ENCODE data around the gene NEURL1. TPM values are rescaled to one million over a fixed set of nuclear protein-coding genes. Genes with fewer than 3 reads are reported as not detected.

The NEURL1 gene
- polyA plus RNA-seq, 2 donors: 0.10 to 0.11 TPM

DNA sequence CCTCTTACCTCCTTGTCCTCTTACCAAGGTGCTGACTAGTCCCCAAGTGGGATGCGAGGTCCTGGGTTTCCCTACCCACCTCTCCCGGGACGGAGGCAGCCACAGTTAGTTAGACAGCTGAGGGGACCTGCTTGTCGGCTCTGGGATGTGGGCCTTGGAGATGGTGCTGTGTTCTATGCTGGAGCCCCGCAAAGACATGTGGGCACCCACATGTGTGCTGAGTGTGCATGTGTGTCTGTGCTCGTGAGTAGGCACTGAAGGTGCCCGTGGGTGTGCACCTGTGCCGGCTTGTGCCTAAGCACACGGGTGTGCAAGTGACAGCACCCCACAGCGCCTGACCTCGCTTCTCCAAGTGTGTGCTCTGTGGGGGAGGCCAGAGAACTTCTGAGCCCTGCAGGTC lies 62.2 kb downstream of the NEURL1 start:
- peaks cover 0 to 8% of the 10 kb centered on the region in 2 donors for H3K4me1 ChIP-seq (ENCODE audit: control insufficient read depth in 2 of 2, insufficient read depth in 2 of 2, low read length in 1 of 2)
- H3K27ac ChIP-seq (ENCODE audit: low read depth in 2 of 2, low read length in 1 of 2): no peak overlapping the region
- no peak overlapping the region for H3K4me3 ChIP-seq (ENCODE audit: low read depth in 1 of 2, low read length in 2 of 2)
- 54 to 55% methylated on average over 11 of the region's 11 CpGs for WGBS, 2 donors
- no peaks in the 10 kb centered on the region for H3K9me3 ChIP-seq (ENCODE audit: control insufficient read depth in 2 of 2, insufficient read depth in 1 of 2, low read depth in 1 of 2, low read length in 1 of 2)
- no peaks in the 10 kb centered on the region for H3K27me3 ChIP-seq (ENCODE audit: control insufficient read depth in 1 of 2, insufficient read depth in 2 of 2, low read length in 2 of 2)
- no peaks in the 10 kb centered on the region for H3K36me3 ChIP-seq (ENCODE audit: control insufficient read depth in 2 of 2, insufficient read depth in 2 of 2, low read length in 1 of 2)

DNA sequence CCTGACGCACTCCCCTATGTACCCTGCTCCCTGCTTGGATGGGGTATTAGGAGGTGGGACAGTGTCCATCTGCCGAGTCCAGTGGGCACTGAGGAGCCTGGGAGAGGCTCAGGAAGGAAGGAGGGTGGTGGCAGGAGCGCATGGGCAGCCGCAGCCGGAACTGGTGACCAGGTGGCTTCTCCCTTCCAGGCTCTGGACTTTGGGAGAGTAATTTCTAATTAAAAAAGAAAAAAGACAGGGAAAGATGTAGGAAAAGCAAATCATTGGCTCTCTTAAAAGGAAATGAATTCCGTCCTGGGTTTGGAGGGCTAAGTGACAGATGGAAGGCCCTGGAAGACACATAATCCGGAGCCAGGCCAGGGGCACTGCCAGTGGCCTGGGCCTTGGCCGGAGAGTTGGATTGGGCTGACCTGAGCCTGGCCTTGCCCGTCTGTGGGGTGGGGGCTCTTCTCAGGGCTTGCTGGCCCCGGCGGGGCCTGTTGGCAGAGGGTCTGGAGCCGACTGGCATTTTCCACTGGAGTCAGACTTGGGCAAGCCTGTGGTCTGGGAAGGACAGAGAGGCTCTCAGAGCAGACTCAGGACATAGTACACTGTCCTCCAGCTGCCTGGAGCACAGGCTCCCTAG lies 63.0 kb downstream of the NEURL1 start:
- H3K4me1 ChIP-seq (ENCODE audit: control insufficient read depth in 2 of 2, insufficient read depth in 2 of 2, low read length in 1 of 2): peaks cover 0 to 8% of the 10 kb centered on the region in 2 donors
- WGBS, 2 donors: 81 to 83% methylated on average over 12 of the region's 12 CpGs
- H3K27me3 ChIP-seq (ENCODE audit: control insufficient read depth in 1 of 2, insufficient read depth in 2 of 2, low read length in 2 of 2): no peaks in the 10 kb centered on the region
- no peak overlapping the region for H3K27ac ChIP-seq (ENCODE audit: low read depth in 2 of 2, low read length in 1 of 2)
- H3K4me3 ChIP-seq (ENCODE audit: low read depth in 1 of 2, low read length in 2 of 2): no peak overlapping the region
- H3K36me3 ChIP-seq (ENCODE audit: control insufficient read depth in 2 of 2, insufficient read depth in 2 of 2, low read length in 1 of 2): no peaks in the 10 kb centered on the region
- no peaks in the 10 kb centered on the region for H3K9me3 ChIP-seq (ENCODE audit: control insufficient read depth in 2 of 2, insufficient read depth in 1 of 2, low read depth in 1 of 2, low read length in 1 of 2)

DNA sequence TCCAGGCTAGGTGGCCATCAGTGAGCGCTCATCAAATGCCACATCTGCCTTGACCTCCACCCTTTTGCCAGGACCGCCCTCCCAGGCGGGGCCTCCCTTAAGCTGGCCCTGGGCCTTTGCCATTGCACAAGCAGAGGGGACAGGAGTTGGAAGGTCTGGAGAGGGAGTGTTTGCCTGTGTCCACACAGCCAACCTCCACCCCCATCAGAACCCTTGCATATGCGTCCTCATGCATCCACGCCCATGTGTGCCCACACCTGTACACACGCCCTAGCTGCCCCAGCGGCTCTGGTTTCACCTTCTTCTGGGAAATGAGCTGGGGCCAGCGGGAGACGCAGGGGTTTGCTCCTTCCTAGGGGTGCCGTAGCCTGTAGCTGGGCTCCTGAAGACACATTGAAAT lies 64.0 kb downstream of the NEURL1 start:
- H3K36me3 ChIP-seq (ENCODE audit: control insufficient read depth in 2 of 2, insufficient read depth in 2 of 2, low read length in 1 of 2): no peaks in the 10 kb centered on the region
- H3K9me3 ChIP-seq (ENCODE audit: control insufficient read depth in 2 of 2, insufficient read depth in 1 of 2, low read depth in 1 of 2, low read length in 1 of 2): no peaks in the 10 kb centered on the region
- 85 to 95% methylated on average over 10 of the region's 10 CpGs for WGBS, 2 donors
- H3K27me3 ChIP-seq (ENCODE audit: control insufficient read depth in 1 of 2, insufficient read depth in 2 of 2, low read length in 2 of 2): no peaks in the 10 kb centered on the region
- H3K4me3 ChIP-seq (ENCODE audit: low read depth in 1 of 2, low read length in 2 of 2): no peak overlapping the region
- no peak overlapping the region for H3K27ac ChIP-seq (ENCODE audit: low read depth in 2 of 2, low read length in 1 of 2)
- H3K4me1 ChIP-seq (ENCODE audit: control insufficient read depth in 2 of 2, insufficient read depth in 2 of 2, low read length in 1 of 2): peaks cover 0 to 8% of the 10 kb centered on the region in 2 donors

DNA sequence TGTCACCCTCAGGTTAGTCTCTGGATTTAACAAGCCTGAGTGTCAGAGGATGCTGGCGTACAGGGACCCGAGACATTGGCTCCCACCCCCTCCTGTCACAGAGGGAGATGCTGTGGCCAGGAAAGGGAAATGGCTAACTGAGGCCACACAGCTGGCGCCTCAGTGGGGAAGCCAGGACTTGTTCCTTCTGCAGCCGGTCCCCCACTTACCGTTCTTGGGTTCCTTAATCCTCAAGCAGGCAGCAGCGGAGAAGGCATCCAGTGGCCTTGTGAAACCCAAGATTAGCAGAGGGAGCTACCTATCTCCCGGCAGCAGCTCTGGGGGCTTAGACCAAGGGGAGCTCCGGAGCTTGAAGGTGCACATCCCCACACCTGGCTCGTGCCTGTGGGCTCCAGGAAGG lies 65.4 kb downstream of the NEURL1 start:
- Histone ChIP-seq H3K27me3 (ENCODE audit: control insufficient read depth in 1 of 2, insufficient read depth in 2 of 2, low read length in 2 of 2) (no peaks in the 10 kb centered on the region), H3K4me3 (ENCODE audit: low read depth in 1 of 2, low read length in 2 of 2) (no peak overlapping the region), H3K4me1 (ENCODE audit: control insufficient read depth in 2 of 2, insufficient read depth in 2 of 2, low read length in 1 of 2) (peaks cover 0 to 8% of the 10 kb centered on the region in 2 donors), H3K36me3 (ENCODE audit: control insufficient read depth in 2 of 2, insufficient read depth in 2 of 2, low read length in 1 of 2) (no peaks in the 10 kb centered on the region), H3K9me3 (ENCODE audit: control insufficient read depth in 2 of 2, insufficient read depth in 1 of 2, low read depth in 1 of 2, low read length in 1 of 2) (no peaks in the 10 kb centered on the region), H3K27ac (ENCODE audit: low read depth in 2 of 2, low read length in 1 of 2) (no peak overlapping the region)
- 70 to 71% methylated on average over 9 of the region's 9 CpGs for WGBS, 2 donors

DNA sequence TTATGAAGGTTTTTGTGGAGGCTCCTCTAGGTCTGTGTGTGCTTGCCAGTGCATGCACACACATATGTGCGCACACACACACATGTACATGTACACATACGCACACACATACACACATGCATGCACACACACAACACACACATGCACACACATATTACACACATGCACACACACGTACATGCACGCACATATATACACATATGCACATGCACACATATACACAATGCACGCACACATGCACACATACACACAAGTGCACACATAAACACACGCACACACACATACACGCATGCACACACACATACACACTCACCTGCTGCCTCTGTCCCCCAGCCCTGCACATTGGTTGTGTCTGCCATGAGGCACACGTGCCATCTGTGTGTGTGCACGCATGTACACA lies 66.3 kb downstream of the NEURL1 start:
- Histone ChIP-seq H3K4me1 (ENCODE audit: control insufficient read depth in 2 of 2, insufficient read depth in 2 of 2, low read length in 1 of 2) (peaks cover 0 to 8% of the 10 kb centered on the region in 2 donors), H3K36me3 (ENCODE audit: control insufficient read depth in 2 of 2, insufficient read depth in 2 of 2, low read length in 1 of 2) (no peaks in the 10 kb centered on the region), H3K27me3 (ENCODE audit: control insufficient read depth in 1 of 2, insufficient read depth in 2 of 2, low read length in 2 of 2) (no peaks in the 10 kb centered on the region), H3K9me3 (ENCODE audit: control insufficient read depth in 2 of 2, insufficient read depth in 1 of 2, low read depth in 1 of 2, low read length in 1 of 2) (no peaks in the 10 kb centered on the region), H3K4me3 (ENCODE audit: low read depth in 1 of 2, low read length in 2 of 2) (no peak overlapping the region), H3K27ac (ENCODE audit: low read depth in 2 of 2, low read length in 1 of 2) (no peak overlapping the region)
- WGBS, 2 donors: 79 to 84% methylated on average over 9 of the region's 9 CpGs

DNA sequence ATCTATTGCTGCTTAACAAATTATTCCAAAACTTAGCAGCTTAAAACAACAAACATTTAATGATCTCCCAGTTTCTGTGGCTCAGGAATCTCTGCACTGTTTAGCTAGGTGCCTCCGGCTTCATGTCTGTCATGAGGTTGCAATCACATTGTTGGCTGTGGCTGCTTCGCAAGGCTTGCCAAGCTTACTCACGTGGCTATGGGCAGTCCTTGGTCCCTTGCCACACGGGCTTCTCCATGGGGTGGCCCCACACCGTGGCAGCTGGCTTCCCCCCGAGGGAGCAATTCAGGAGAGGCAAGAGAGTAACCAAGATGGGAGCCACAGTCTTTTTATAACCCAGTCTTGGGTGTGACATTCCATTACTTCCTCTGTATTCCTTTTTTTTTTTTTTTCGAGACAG lies 67.4 kb downstream of the NEURL1 start:
- H3K9me3 ChIP-seq (ENCODE audit: control insufficient read depth in 2 of 2, insufficient read depth in 1 of 2, low read depth in 1 of 2, low read length in 1 of 2): no peaks in the 10 kb centered on the region
- H3K36me3 ChIP-seq (ENCODE audit: control insufficient read depth in 2 of 2, insufficient read depth in 2 of 2, low read length in 1 of 2): no peaks in the 10 kb centered on the region
- no peak overlapping the region for H3K4me3 ChIP-seq (ENCODE audit: low read depth in 1 of 2, low read length in 2 of 2)
- no peaks in the 10 kb centered on the region for H3K27me3 ChIP-seq (ENCODE audit: control insufficient read depth in 1 of 2, insufficient read depth in 2 of 2, low read length in 2 of 2)
- WGBS, 2 donors: 83 to 85% methylated on average over 7 of the region's 7 CpGs
- H3K27ac ChIP-seq (ENCODE audit: low read depth in 2 of 2, low read length in 1 of 2): no peak overlapping the region
- no peaks in the 10 kb centered on the region for H3K4me1 ChIP-seq (ENCODE audit: control insufficient read depth in 2 of 2, insufficient read depth in 2 of 2, low read length in 1 of 2)

DNA sequence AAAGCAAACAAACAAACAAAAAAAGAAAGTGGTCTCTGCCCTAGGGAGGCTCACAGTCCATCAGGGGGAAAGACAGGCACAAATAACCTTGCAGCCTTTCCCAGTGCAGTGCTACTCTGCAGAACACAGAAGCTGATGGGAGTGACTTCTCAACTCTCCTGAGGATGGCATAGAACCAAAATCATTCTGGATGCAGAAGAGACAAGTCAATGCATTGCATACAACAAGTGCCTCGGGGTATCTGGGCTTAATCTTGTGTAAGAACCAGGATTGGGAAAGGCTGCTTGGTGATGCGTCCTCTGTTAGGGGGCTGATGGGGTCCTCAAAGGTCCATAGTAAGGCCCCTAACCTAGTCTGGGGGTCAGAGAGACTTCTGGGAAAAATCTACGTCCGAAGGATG lies 68.9 kb downstream of the NEURL1 start:
- no peaks in the 10 kb centered on the region for H3K27me3 ChIP-seq (ENCODE audit: control insufficient read depth in 1 of 2, insufficient read depth in 2 of 2, low read length in 2 of 2)
- no peaks in the 10 kb centered on the region for H3K36me3 ChIP-seq (ENCODE audit: control insufficient read depth in 2 of 2, insufficient read depth in 2 of 2, low read length in 1 of 2)
- H3K27ac ChIP-seq (ENCODE audit: low read depth in 2 of 2, low read length in 1 of 2): no peak overlapping the region
- no peaks in the 10 kb centered on the region for H3K9me3 ChIP-seq (ENCODE audit: control insufficient read depth in 2 of 2, insufficient read depth in 1 of 2, low read depth in 1 of 2, low read length in 1 of 2)
- WGBS, 2 donors: 48 to 72% methylated on average over 4 of the region's 4 CpGs
- no peaks in the 10 kb centered on the region for H3K4me1 ChIP-seq (ENCODE audit: control insufficient read depth in 2 of 2, insufficient read depth in 2 of 2, low read length in 1 of 2)
- no peak overlapping the region for H3K4me3 ChIP-seq (ENCODE audit: low read depth in 1 of 2, low read length in 2 of 2)

DNA sequence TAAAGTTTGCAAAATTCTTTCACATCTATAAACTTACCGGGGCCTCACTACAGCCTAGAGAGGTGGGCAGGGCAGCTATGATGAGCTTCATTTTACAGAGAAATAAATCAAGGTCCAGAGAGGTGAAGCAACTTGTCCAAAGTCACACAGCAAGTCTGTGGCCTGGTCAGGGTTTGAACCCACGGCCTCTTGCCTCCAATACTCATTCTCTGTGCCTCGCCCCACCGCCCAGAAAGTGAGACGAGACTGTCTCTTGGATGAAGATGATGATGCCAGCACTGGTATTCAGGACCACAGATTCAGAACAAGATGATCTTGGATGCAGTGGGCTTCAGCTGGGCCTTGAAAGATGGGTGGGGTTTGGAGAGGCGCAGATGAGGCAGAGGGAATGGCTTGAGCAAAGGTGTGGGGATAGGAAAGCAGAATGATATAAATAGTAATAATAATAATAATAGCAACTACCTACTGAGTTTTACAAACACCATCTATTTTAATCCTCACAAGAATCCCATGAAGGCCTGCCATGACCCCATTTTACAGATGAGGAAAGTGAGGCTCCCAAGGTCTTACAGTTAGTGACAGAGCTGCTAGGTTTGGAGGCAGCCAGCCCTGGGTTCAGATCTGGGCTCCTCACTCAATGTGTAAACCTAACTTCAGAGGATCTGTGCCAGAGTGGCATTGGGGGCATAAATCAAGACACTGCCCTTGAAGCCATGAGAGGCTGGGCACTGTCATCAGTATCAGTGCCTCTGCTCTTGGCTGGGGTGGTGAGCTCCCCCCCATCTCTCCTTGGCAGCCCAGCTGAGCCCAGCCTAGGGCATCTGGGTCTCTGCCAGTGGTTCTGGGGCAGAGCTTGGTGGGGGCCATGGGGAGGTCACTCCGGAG lies 70.0 kb downstream of the NEURL1 start:
- WGBS, 2 donors: 86 to 88% methylated on average over 7 of the region's 7 CpGs
- H3K4me3 ChIP-seq (ENCODE audit: low read depth in 1 of 2, low read length in 2 of 2): no peak overlapping the region
- no peaks in the 10 kb centered on the region for H3K4me1 ChIP-seq (ENCODE audit: control insufficient read depth in 2 of 2, insufficient read depth in 2 of 2, low read length in 1 of 2)
- no peaks in the 10 kb centered on the region for H3K27me3 ChIP-seq (ENCODE audit: control insufficient read depth in 1 of 2, insufficient read depth in 2 of 2, low read length in 2 of 2)
- H3K9me3 ChIP-seq (ENCODE audit: control insufficient read depth in 2 of 2, insufficient read depth in 1 of 2, low read depth in 1 of 2, low read length in 1 of 2): no peaks in the 10 kb centered on the region
- no peaks in the 10 kb centered on the region for H3K36me3 ChIP-seq (ENCODE audit: control insufficient read depth in 2 of 2, insufficient read depth in 2 of 2, low read length in 1 of 2)
- H3K27ac ChIP-seq (ENCODE audit: low read depth in 2 of 2, low read length in 1 of 2): no peak overlapping the region

DNA sequence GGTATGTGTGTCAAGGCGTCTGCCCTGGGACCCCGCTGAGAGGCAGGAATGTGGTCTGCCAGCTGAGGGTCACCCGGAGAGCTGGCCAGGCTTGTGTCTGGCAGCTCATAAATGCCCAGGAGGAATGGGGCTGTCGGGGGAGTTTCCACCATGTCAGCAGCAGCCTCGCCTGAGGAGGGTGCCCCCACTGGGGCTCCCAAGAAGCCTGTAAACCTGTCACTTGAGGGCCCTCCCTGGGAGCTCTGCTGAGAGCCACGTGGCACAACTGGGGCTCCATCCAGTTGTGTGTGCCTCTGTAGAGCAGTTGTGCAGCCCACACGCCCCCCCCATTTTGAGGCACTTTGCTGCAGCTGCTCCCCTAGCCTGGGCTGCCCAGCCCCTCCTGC lies 70.6 kb downstream of the NEURL1 start:
- no peaks in the 10 kb centered on the region for H3K27me3 ChIP-seq (ENCODE audit: control insufficient read depth in 1 of 2, insufficient read depth in 2 of 2, low read length in 2 of 2)
- H3K36me3 ChIP-seq (ENCODE audit: control insufficient read depth in 2 of 2, insufficient read depth in 2 of 2, low read length in 1 of 2): no peaks in the 10 kb centered on the region
- no peaks in the 10 kb centered on the region for H3K9me3 ChIP-seq (ENCODE audit: control insufficient read depth in 2 of 2, insufficient read depth in 1 of 2, low read depth in 1 of 2, low read length in 1 of 2)
- WGBS, 2 donors: 43 to 63% methylated on average over 7 of the region's 7 CpGs
- H3K4me3 ChIP-seq (ENCODE audit: low read depth in 1 of 2, low read length in 2 of 2): no peak overlapping the region
- H3K4me1 ChIP-seq (ENCODE audit: control insufficient read depth in 2 of 2, insufficient read depth in 2 of 2, low read length in 1 of 2): no peaks in the 10 kb centered on the region
- H3K27ac ChIP-seq (ENCODE audit: low read depth in 2 of 2, low read length in 1 of 2): no peak overlapping the region

Measured in esophagus (tissue), 2 donors.